Effector CD8-positive, alpha-beta T cell (primary cell): ENCODE results near the gene ELFN2.
"Not testable (repeated sequence)": the region's sequence is repeated elsewhere in the genome, so short reads cannot be mapped to it uniquely, and the experiment has no call there.

Experiments
- DNase-seq: peaks from one replicate; lab custom pipeline; 2025; lab: John Stamatoyannopoulos, UW
- total RNA-seq, 4 experiments: gene quantifications; one replicate each; lab custom pipeline; 2026; lab: John Stamatoyannopoulos, UW

The ELFN2 gene, protein sequence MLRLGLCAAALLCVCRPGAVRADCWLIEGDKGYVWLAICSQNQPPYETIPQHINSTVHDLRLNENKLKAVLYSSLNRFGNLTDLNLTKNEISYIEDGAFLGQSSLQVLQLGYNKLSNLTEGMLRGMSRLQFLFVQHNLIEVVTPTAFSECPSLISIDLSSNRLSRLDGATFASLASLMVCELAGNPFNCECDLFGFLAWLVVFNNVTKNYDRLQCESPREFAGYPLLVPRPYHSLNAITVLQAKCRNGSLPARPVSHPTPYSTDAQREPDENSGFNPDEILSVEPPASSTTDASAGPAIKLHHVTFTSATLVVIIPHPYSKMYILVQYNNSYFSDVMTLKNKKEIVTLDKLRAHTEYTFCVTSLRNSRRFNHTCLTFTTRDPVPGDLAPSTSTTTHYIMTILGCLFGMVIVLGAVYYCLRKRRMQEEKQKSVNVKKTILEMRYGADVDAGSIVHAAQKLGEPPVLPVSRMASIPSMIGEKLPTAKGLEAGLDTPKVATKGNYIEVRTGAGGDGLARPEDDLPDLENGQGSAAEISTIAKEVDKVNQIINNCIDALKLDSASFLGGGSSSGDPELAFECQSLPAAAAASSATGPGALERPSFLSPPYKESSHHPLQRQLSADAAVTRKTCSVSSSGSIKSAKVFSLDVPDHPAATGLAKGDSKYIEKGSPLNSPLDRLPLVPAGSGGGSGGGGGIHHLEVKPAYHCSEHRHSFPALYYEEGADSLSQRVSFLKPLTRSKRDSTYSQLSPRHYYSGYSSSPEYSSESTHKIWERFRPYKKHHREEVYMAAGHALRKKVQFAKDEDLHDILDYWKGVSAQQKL
- 0 to 3.9 (median 1.5) reads per million in 4 experiments for total RNA-seq

DNA sequence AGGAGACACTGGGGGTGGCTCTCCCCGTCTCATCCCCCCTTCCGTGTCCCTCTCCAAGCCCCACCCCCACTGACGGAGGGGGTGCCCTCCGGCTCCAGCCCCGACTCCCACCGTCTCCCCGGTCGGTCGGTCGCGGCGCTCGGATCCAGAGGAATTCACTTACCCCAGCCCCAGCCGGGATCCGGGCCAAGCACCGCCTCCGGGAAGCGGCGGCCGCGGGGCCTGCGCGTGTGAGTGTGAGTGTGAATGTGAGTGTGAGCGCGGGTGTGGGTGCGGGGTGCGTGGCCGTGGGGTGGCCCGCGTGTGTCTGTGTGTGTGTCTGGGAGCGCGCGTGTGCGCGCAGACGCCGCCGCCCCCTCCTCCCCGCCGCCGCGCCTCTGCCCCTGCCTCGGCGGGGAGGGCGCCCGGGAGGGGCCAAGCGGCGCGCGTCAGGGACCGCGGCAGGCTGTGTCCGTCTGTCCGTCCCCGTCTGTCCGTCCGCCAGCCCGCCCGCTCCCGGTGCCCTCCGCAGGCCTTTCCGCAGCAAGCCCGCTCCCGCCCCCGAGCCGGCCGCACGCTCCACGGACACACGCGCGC, at the start of gene ELFN2:
Gene ELFN2 (minus strand): TSS at position 345 of the 576 bp plus-strand sequence. CDS start 51,945 bp downstream, outside the sequence.
- no peak for DNase-seq

DNA sequence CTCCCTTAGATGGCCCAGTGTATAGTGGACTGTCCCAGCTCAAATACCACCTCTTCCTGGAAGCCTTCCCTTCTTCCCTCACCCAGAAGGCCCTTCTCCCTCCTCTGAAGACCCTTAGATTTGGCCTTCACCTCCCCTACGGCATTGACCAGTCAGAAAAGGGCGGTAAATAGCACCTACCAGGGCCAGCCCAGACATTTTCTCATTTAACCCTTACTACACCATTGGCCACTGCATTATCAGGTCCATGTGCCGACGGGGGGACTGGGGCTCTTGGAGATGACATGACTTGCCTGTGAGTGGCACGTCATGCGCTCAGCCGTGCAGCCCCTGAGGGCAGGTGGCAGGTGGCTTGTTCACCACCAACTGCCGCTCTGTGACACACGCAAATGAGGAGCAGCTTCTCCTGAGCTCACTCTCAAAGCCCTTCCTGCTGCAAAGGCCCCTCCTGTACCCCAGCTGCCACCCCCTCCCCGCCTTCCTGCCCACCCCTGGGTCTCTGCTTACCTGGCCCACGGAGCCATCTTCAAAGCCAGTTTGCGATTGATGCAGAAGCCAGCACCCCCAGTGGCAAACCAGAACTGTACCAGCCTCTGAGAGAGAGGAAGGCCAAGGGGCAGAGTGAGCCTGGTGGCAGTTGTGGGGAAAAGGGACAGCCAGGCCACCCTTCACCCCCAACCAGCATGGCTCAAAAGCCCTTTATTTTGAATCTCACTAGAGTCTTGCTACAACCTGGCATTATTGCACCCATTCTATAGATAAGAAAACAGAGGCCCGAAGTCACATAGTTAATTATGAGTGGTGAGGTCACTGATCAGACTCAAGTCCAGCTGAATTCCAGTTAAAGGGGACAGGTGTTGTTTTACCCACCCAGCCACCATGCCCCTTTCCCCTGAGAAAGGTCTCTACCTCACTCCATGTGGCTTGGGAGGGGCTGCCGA, 49.4 kb upstream of the ELFN2 start:
- DNase-seq: no peak

DNA sequence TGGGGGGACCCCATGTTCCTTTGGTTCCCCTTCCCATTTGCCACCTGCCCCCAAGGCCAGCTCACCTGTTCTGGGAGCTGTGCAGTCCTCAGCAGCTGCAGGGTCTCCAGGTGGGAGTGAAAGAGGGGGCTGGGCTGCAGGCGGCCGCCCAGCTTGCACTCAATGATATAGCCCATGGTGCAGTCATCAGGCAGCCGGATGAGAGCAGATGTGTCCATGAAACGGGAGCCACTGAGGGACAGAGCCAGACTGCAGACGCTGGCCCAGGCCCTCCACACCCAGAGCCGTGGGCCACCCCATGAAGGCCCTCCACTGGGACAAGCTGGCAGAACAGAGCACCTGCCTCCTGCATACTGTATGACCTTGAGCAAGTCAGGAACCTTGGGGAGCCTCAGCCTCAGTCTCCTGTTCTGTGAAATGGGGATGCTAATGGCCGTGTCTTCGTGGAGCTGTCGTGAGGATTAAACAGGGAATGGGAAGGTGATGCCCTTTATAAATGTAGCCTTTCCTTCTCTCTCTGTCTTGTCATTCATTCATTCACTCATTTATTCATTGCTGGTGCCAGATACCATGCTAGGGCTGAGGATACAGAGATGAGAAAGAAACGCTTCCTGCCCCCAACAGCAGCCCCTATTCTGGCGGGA, 47.3 kb upstream of the ELFN2 start:
- no peak for DNase-seq

DNA sequence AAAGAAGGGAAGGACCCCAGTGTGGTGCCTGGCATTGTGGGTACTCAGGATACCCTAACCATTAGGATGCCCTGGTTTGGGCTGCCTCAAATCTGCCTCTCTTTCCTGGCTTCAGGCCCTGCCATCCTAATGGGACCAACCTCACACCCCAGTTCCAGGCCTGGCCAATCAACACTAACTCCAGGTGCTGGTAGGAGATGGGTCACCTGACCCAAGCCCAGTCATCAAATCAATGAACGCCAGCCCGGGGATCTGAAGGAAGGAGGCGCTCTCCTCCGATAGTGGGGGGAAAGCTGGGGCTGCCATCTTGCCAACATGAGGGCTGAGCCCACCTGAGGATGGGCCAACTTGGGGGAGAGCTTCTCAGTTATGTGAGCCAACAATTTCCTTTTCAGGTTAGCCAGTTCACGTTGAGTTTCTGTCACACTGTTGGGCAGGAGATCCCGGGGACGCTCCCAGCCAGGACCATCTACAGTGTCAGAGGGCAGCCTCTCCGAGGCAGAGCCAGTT, 46.2 kb upstream of the ELFN2 start:
- no peak for DNase-seq

DNA sequence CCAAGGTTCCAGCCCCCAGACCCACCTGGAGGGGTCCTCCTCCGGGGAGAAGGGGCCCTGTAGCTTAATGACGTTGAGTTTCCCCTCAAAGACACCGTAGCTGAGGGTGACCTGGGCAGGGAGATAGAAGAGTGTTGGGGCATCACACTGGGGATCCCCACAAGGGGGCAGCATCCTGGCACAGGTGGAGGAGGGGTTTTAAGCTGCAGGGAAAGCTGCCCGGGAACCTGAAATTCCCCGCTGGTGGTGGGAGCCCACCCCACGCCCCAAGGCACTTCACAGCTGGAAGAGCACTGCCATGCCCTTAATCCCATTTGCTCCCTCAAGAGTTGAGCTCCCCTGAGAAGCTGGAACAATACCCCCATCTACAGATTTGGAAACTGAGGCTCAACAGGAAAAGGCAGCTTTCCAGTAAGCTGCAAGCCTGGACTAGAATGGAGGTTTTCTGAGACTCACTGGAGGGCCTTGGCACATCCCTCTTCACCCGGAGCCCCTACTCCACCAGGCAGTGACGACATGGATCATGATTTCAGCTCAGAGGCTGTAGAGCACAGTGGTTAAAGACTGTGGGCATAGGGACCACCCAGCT, 45.2 kb upstream of the ELFN2 start:
- DNase-seq: peak; percentile 25

DNA sequence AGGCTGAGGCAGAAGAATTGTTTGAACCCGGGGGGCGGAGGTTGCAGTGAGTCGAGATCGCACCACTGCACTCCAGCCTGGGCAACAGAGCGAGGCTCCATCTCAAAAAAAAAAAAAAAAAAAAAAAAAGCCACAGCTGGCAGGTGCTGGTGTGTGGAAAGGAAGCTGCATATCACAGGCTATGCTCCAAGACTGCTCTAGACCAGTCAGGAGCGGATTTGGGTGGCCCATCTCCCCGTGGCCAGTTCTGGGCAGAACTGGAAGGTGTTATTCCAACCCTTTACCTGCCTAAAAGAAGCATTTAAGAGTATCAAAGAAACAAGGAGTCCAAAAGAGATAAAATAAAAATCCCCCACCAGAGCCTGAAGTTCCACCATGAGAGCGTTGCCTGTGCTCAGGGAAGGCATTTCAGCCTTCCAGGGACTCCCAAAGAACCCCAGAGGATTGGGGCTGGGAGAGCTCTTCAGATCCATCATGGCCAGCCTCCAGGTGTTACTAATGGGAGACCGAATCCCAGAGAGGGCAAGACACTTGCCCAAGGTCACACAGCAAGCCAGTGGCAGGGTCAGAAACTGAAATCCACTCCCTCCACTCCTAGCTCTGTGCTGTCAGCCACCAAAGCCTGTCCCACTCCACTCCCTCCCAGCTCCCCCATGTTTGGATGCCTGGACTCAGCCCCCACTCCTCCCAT, 44.6 kb upstream of the ELFN2 start:
- no peak for DNase-seq

DNA sequence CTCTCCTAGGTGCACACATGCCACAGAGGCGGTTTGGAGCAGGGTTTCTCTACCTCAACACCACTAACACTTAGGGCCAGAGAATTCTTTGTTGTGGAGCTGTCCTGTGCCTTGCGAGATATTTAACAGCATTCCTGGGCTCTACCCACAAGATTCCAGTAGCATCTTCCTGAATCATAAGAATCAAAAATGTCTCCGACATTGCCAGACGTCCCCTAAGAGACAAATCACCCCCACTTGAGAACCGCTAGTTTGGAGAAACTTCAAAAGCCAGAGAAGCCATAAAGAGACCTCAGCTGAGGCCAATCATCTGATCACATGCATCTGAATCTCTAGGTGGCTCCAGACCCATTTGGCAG, 42.8 kb upstream of the ELFN2 start:
- no peak for DNase-seq

DNA sequence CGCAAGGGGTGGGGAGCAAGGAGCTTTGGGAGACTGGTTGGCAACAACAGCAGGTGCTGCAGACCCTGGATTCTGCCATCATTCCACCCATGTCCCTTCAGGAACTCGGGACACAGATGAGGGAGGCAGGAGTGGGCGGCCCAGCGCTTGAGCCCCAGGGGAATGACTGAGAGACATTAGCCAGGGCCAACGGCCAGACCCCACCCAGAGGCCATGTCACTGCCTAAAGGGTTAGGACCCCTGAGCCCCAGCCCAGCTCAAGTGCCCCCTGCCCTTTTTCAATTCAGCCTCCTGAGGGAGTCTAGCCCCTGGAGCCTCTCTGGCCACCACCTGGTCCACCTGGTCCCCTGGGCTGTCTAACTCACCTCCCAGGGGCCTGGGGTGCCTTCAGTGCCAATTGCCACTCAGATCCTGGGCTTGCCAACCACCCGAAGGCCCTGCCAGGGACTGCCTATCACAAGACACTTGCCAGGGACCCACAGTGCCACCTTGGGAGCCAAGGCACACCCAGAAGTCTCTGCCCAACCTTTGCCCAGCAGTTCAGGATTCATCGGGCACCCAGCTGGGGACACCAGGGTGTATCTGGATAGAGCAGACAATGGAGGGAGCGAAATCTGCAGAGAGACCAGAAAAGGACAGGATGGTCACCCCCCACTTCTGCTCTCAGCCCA, 42.3 kb upstream of the ELFN2 start:
- DNase-seq: no peak

DNA sequence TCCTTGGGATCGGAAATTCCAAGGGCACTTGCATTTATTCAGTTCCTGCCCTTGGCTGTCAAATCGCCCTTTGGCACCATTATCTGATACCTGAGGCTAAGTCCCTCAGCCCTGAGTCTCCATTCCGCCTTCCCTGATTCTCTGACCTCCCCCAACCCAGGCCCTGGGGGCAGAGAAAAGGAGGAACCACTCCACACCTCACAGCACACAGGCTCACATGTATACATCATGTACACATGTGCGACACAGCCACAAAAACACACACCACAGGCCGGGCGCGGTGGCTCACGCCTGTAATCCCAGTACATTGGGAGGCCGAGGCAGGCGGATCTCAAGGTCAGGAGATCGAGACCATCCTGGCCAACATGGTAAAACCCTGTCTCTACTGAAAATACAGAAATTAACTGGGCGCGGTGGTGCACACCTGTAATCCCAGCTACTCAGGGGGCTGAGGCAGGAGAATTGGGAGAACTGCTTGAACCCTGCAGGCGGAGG, 41.0 kb upstream of the ELFN2 start:
- DNase-seq: not testable (repeated sequence)

DNA sequence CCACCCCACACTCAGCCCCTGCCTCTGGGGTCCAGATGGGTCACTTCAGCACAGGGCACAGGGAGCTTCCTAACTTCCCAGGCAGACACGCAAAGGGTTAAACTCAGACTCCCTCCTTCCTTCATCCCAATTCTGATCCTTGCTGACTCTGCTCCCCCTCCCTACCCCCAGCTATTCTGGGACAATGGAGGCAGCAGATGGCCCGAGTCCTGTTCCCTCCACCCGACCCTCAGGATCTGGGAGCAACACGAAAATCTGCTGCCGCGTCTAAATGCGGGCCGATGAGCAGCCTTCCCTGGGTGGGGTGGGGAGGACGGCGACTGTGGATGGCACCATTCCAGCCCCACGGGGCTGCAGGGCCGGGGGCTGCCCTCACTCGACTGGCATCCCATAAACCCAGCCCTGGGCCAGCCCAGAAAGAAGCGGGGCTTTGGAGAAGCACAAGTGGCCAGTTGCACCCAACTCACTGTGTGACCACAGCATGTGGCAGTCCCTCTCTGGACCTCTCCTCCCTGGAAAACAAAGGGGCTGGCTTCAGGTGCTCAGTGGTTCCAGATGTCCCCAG, 40.2 kb upstream of the ELFN2 start:
- DNase-seq: no peak

DNA sequence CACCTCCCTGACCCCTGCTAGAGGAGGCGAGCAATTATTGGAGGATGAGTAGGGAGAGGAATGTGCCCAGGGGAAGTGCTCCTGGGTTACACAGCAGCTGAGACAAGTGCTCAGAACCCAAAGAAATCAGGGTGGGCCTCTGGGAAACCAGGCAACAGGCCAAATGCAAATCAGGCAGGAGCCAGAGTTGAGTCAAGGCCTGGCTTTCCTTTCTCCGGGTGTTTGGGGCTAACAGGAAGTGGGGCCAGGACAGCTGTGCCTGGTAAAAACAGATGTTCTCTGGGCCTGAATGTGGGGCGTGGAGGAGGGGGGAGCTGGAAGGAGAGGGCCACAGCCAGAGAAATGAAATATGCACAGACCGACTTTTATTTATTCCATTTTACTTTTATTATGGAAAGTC, 36.9 kb upstream of the ELFN2 start:
- no peak for DNase-seq

DNA sequence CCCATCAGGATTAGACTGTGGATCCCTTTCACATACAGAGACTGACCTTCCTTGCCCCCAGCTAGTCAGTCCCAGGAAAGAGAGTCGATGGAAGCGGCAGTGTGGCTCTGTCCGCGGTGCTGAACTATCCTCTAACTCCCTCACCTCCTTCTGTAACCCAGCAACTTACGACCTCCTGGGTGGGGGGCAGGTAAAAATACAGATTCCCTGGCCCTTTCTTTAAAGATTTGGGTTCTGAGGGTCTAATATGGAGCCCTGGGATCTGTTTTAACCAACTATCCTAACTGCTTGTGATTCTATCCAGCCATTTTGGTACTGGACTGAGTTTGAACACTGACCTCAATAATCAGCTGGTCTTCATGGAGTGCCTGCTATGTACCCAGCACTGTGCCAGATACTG, 35.7 kb upstream of the ELFN2 start:
- DNase-seq: no peak

DNA sequence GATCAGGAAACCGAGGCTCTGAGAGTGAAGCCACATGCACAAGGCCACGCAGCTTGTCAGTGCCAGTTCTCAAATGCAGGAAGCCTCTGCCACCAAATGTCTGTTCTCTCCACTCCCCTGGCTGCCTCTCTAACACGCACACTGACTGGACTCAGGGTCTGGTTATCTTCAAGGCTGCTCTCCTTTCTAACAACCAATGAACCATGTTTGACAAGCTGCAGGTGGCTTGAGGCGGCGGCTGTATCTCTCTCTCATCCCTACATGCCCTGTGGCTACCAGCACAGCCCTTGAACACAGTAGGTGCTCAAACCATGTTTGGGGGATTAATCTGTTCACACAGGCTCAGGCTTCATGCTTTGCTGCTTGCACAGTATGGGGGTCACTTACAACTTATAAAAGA, 35.2 kb upstream of the ELFN2 start:
- no peak for DNase-seq

DNA sequence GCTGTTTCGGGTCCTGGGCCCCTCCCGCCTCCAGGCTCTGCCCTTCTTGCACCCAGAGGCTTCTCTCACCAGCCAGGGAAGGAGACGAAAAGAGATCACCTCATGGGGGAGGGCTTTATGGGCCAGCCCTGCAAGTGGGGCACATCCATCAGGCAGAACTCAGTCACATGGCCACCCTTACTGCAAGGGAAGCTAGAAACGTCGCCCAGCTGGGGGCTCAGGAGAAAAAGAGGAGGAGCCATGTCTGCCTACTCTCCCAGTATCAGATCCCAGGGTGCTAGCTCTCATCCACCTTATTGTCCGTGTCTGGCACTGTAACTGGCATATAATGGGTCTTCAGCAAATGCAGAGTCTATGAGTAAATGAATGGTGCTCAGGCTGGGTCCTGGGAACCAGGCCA, 34.7 kb upstream of the ELFN2 start:
- no peak for DNase-seq

DNA sequence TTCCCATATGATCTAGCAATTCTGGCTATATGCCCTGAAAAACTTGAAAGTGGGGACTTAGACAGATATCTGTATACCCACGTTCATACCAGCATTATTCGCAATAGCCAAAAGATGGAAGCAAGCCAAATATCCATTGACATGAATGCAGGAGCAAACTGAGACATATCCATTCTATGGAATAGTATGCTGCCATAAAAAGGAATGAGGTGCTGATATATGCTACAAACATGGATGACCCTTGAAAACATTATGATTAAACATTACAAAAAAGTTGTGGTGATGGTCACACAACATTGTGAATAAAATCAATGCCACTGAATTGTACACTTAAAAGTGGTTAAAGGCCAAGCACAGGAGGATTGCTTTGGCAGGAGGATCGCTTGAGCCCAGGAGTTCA, 33.4 kb upstream of the ELFN2 start:
- no peak for DNase-seq

DNA sequence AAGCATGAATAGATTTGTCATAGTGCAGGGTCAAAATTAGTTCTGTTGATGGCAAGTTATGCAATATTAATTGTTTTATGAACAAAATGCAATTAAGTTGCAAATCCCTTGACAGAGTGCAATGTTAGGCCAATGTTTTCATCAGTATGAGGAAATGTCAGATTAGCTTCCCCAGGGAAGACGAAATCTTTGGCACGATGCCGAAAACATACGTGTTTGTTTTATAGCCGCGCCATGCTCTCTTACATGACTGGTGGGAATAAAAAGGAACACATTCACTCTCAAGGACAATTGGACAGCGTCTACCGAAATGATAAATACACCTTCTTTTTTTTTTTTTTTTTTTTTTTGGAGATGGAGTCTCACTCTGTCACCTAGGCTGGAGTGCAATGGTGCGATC, 31.9 kb upstream of the ELFN2 start:
- no peak for DNase-seq

DNA sequence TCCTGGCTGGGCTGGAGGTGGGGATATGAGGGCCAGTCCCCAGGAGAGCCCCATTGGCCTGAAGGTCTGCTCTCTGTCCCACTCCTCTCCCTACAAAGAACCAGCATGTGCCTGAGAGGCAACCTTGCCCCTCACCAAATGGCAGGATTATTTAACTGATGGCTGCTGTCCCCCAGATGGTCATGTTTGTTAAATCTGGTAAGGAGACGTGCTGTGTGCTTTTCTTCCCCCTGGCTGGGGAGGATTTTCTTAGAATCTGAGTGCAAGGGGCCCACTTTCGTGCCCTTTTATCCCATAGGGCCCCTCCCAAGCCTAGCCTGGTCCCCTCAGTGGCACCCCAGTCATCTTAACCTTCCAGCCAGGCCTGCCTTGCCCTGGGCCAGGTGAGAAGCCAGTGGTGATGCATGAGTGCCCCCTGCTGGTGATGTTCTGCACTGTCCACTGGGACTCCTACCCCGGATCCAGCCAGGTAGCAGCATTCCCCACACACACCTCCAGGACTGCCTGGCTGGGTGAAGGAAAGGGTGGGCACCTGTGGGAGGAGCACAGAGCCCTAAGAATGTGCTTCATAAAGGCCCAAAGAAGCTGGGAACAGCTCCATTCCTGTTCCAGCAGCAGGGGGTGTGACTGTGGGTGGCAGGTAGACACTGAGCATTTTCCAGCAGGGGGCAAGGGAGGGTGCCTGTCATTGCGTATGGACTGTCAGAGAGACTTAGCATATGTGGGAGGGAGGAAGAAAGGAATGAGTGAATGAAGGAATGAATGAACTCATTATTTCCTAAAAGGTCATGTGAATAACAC, 30.0 kb upstream of the ELFN2 start:
- peak; percentile 77 for DNase-seq

DNA sequence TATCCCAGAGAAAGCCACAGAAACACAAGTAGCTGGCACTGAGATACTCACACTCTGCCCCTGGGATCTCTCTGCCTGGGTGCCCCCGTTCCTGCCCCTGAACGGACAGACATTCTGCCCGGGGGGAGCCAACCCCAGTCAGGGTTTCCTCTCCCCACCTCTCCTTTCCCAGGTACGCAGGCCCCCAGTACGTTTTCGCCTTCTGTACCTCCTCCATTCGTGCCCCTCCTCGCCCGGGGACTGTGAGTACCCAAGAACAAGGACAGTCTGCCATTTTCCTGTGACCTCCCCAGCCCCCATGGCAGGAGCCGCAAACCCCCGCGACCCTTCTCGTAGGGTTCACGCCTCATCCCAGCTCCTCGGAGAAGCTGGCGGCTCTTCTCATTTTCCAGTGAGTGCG, 29.1 kb upstream of the ELFN2 start:
- DNase-seq: no peak
